GM23338 (cell line): ENCODE measurements around the gene ZPR1. TPM values are rescaled to one million over a fixed set of nuclear protein-coding genes. Genes with fewer than 3 reads are reported as not detected.

ENCODE experiments used
- ATAC-seq: fragments of 200-7000 bp; cut with Tn5 transposase; 3 replicates; pipeline ENCODE4 v1.9.1; 2020
- DNase-seq: peaks from one replicate; pipeline ENCODE4 v3.0.0-alpha.2; 2015; ENCODE audit warnings: low spot score
- H2AFZ ChIP-seq: fragments of 200-600 bp; sonication (generic); 2 replicates; pipeline ENCODE4 v1.8.0; 2016; ENCODE audit warnings: antibody characterized with exemption, mild to moderate bottlenecking, moderate library complexity
- H3F3A ChIP-seq: fragments of 200-600 bp; sonication (generic); replicated peaks from 2 replicates; pipeline ENCODE4 v1.8.0; 2017; ENCODE audit warnings: antibody characterized with exemption, mixed run types, low read depth
- H3K27ac ChIP-seq: fragments of 200-600 bp; sonication (generic); 2 replicates; pipeline ENCODE4 v1.6.1; 2016; ENCODE audit warnings: low read depth
- H3K27me3 ChIP-seq: fragments of 200-600 bp; sonication (generic); 2 replicates; pipeline ENCODE4 v1.8.0; 2016; ENCODE audit warnings: mild to moderate bottlenecking, mixed run types, moderate library complexity; ENCODE audit not compliant: insufficient read depth
- H3K36me3 ChIP-seq: fragments of 200-600 bp; sonication (generic); 2 replicates; pipeline ENCODE4 v1.8.0; 2016; ENCODE audit warnings: mild to moderate bottlenecking; ENCODE audit not compliant: insufficient read depth
- H3K4me1 ChIP-seq: fragments of 200-600 bp; sonication (generic); 2 replicates; pipeline ENCODE4 v1.8.0; 2016; ENCODE audit warnings: mild to moderate bottlenecking, moderate library complexity; ENCODE audit not compliant: insufficient read depth
- H3K4me2 ChIP-seq: fragments of 200-600 bp; sonication (generic); 2 replicates; pipeline ENCODE4 v1.7.1; 2017; ENCODE audit warnings: mixed run types
- H3K4me3 ChIP-seq: fragments of 200-600 bp; sonication (generic); 2 replicates; pipeline ENCODE4 v1.6.1; 2016; ENCODE audit warnings: mixed run types
- H3K79me2 ChIP-seq: fragments of 200-600 bp; sonication (generic); replicated peaks from 2 replicates; pipeline ENCODE4 v1.8.0; 2017; ENCODE audit warnings: mild to moderate bottlenecking; ENCODE audit not compliant: insufficient read depth
- H3K9me2 ChIP-seq: fragments of 200-600 bp; sonication (generic); 2 replicates; pipeline ENCODE4 v1.8.0; 2017; ENCODE audit not compliant: insufficient read depth
- H4K20me1 ChIP-seq: fragments of 200-600 bp; sonication (generic); replicated peaks from 2 replicates; pipeline ENCODE4 v1.8.0; 2017; ENCODE audit warnings: mild to moderate bottlenecking; ENCODE audit not compliant: insufficient read depth
- H3K27ac Mint-ChIP-seq: 2 replicates; pipeline ENCODE4 v1.8.0; 2020; ENCODE audit warnings: inconsistent platforms, mild to moderate bottlenecking, moderate library complexity, mixed read lengths
- H3K27me3 Mint-ChIP-seq: 3 replicates; pipeline ENCODE4 v1.8.0; 2022; ENCODE audit warnings: low read depth, mild to moderate bottlenecking, moderate library complexity, mixed read lengths, inconsistent platforms; ENCODE audit not compliant: insufficient read depth, poor library complexity
- H3K36me3 Mint-ChIP-seq: 3 replicates; pipeline ENCODE4 v1.8.0; 2021; ENCODE audit warnings: low read depth, mild to moderate bottlenecking, inconsistent platforms, moderate library complexity, mixed read lengths
- H3K4me1 Mint-ChIP-seq: 3 replicates; pipeline ENCODE4 v1.8.0; 2020; ENCODE audit warnings: mild to moderate bottlenecking, inconsistent platforms, mixed read lengths
- H3K4me3 Mint-ChIP-seq: 3 replicates; pipeline ENCODE4 v1.8.0; 2021; ENCODE audit warnings: moderate library complexity, mild to moderate bottlenecking, inconsistent platforms, mixed read lengths
- H3K9me3 Mint-ChIP-seq: 3 replicates; pipeline ENCODE4 v1.8.0; 2020; ENCODE audit warnings: moderate library complexity, mild to moderate bottlenecking, inconsistent platforms, mixed read lengths
- CREB1 ChIP-seq: fragments of 250-450 bp; sonication (Bioruptor Pico); IDR thresholded peaks from 2 replicates; pipeline ENCODE4 v1.5.0; 2020; ENCODE audit warnings: low read depth, mild to moderate bottlenecking, moderate library complexity
- EZH2 ChIP-seq: fragments of 200-600 bp; sonication (generic); IDR thresholded peaks from one replicate; pipeline ENCODE4 v1.8.0; 2017; ENCODE audit warnings: antibody characterized with exemption, mild to moderate bottlenecking, low read depth; ENCODE audit not compliant: unreplicated experiment
- EZH2phosphoT487 ChIP-seq: fragments of 200-600 bp; sonication (generic); IDR thresholded peaks from one replicate; pipeline ENCODE4 v1.8.1; 2018; ENCODE audit warnings: antibody characterized with exemption; ENCODE audit not compliant: unreplicated experiment
- JUNB ChIP-seq: IDR thresholded peaks from one replicate; pipeline ENCODE4 v1.6.1; 2016; ENCODE audit warnings: antibody characterized with exemption; ENCODE audit not compliant: unreplicated experiment
- NANOG ChIP-seq: IDR thresholded peaks from 2 replicates; pipeline ENCODE4 v1.6.1; 2016; ENCODE audit warnings: antibody characterized with exemption, borderline replicate concordance
- POLR2AphosphoS5 ChIP-seq: IDR thresholded peaks from 2 replicates; pipeline ENCODE4 v1.6.1; 2016; ENCODE audit warnings: antibody characterized with exemption, low read depth
- STAT1 ChIP-seq: IDR thresholded peaks from one replicate; pipeline ENCODE4 v1.6.1; 2016; ENCODE audit warnings: antibody characterized with exemption; ENCODE audit not compliant: unreplicated experiment
- ZNF114 ChIP-seq: fragments of 250-450 bp; sonication (Bioruptor Pico); IDR thresholded peaks from 2 replicates; pipeline ENCODE4 v1.5.0; 2020; ENCODE audit warnings: mild to moderate bottlenecking, moderate library complexity
- ZNF331 ChIP-seq: fragments of 250-450 bp; sonication (Bioruptor Pico); IDR thresholded peaks from 2 replicates; pipeline ENCODE4 v1.5.0; 2020; ENCODE audit warnings: low read depth, mild to moderate bottlenecking, moderate library complexity
- polyA plus RNA-seq: library from polyadenylated mRNA; unstranded; fragments of >200 nt; fragmentation: Nextera tagmentation; extraction: Ambion mirVana; gene quantifications from 2 replicates; pipeline ENCODE4 v1.2.1, GENCODE V29; 2016
- total RNA-seq: library from RNA; depleted of rRNA; stranded (reverse); fragments of >200 nt; shearing (Covaris generic); gene quantifications from 2 replicates; pipeline ENCODE4 v1.2.3, GENCODE V29; 2014
- TF ChIP-seq, protein P1 (sequence below): IDR thresholded peaks from one replicate; pipeline ENCODE4 v1.6.1; 2018; ENCODE audit warnings: antibody characterized with exemption; ENCODE audit not compliant: unreplicated experiment
- TF ChIP-seq, protein P2 (sequence below): fragments of 250-450 bp; sonication (Bioruptor Pico); IDR thresholded peaks from 2 replicates; pipeline ENCODE4 v1.5.0; 2020; ENCODE audit warnings: mild to moderate bottlenecking, moderate library complexity
- TF ChIP-seq, protein P3 (sequence below): IDR thresholded peaks from 2 replicates; pipeline ENCODE4 v1.6.1; 2016; ENCODE audit warnings: antibody characterized with exemption
- TF ChIP-seq, protein P4 (sequence below), 2 experiments: fragments of 200-600 bp in 1 of 2; sonication (generic) in 1 of 2; conservative IDR thresholded peaks; 2 replicates each; pipeline versions ENCODE4 v1.5.1 to v1.6.1; 2016 to 2017; ENCODE audit warnings: antibody characterized with exemption in 2 of 2, low read depth in 2 of 2, mild to moderate bottlenecking in 2 of 2, moderate library complexity in 1 of 2

ZPR1 gene
- total and polyA plus RNA-seq, 2 experiments from 2014 or later, result 55.4 to 96.7 TPM

DNA sequence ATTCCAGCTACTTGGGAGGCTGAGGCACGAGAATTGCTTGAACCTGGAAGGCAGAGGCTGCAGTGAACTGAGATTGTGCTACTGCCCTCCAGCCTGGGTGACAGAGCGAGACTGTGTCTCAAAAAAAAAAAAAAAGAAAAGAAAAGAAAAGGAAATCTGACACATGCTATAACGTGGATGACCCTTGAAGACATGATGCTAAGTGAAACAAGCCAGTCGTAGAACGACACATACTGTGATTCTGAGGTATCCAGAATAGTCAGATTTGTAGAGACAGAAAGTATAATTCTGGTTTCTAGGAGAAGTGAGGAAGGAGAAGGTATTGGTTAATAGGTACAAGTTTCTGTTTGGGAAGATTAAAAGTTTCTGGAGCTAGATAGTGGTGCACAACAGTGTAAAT is 10.5 kb upstream of the ZPR1 start:
- Histone ChIP-seq H3K36me3 (no peaks in the 10 kb centered on the region), H3K4me3 (no peak overlapping the region), H4K20me1 (no peaks in the 10 kb centered on the region), H3K4me1 (no peaks in the 10 kb centered on the region), H2AFZ (no peak overlapping the region), H3K79me2 (no peaks in the 10 kb centered on the region), H3F3A (no peaks in the 10 kb centered on the region), H3K27ac (no peak overlapping the region), H3K27me3 (no peaks in the 10 kb centered on the region), H3K9me2 (peaks cover 6% of the 10 kb centered on the region; the same call in 1 of the 2 replicates), H3K4me2 (no peak overlapping the region)
- no peaks in the 10 kb centered on the region for H3K36me3 Mint-ChIP-seq
- no peak overlapping the region for H3K27ac Mint-ChIP-seq
- DNase-seq (no peak), ATAC-seq (no peak)
- H3K27me3 Mint-ChIP-seq, result no peaks in the 10 kb centered on the region
- H3K4me3 Mint-ChIP-seq, result no peak overlapping the region
- no peaks in the 10 kb centered on the region for H3K4me1 Mint-ChIP-seq
- TF ChIP-seq JUNB (no peak), EZH2phosphoT487 (no peak), NANOG (no peak), EZH2 (no peak), ZNF114 (CRISPR knock-in tag) (no peak), CREB1 (CRISPR knock-in tag) (no peak), POLR2AphosphoS5 (no peak), STAT1 (no peak), ZNF331 (CRISPR knock-in tag) (no peak)
- TF ChIP-seq, protein P1, sequence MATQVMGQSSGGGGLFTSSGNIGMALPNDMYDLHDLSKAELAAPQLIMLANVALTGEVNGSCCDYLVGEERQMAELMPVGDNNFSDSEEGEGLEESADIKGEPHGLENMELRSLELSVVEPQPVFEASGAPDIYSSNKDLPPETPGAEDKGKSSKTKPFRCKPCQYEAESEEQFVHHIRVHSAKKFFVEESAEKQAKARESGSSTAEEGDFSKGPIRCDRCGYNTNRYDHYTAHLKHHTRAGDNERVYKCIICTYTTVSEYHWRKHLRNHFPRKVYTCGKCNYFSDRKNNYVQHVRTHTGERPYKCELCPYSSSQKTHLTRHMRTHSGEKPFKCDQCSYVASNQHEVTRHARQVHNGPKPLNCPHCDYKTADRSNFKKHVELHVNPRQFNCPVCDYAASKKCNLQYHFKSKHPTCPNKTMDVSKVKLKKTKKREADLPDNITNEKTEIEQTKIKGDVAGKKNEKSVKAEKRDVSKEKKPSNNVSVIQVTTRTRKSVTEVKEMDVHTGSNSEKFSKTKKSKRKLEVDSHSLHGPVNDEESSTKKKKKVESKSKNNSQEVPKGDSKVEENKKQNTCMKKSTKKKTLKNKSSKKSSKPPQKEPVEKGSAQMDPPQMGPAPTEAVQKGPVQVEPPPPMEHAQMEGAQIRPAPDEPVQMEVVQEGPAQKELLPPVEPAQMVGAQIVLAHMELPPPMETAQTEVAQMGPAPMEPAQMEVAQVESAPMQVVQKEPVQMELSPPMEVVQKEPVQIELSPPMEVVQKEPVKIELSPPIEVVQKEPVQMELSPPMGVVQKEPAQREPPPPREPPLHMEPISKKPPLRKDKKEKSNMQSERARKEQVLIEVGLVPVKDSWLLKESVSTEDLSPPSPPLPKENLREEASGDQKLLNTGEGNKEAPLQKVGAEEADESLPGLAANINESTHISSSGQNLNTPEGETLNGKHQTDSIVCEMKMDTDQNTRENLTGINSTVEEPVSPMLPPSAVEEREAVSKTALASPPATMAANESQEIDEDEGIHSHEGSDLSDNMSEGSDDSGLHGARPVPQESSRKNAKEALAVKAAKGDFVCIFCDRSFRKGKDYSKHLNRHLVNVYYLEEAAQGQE, result no peak
- TF ChIP-seq, protein P2, sequence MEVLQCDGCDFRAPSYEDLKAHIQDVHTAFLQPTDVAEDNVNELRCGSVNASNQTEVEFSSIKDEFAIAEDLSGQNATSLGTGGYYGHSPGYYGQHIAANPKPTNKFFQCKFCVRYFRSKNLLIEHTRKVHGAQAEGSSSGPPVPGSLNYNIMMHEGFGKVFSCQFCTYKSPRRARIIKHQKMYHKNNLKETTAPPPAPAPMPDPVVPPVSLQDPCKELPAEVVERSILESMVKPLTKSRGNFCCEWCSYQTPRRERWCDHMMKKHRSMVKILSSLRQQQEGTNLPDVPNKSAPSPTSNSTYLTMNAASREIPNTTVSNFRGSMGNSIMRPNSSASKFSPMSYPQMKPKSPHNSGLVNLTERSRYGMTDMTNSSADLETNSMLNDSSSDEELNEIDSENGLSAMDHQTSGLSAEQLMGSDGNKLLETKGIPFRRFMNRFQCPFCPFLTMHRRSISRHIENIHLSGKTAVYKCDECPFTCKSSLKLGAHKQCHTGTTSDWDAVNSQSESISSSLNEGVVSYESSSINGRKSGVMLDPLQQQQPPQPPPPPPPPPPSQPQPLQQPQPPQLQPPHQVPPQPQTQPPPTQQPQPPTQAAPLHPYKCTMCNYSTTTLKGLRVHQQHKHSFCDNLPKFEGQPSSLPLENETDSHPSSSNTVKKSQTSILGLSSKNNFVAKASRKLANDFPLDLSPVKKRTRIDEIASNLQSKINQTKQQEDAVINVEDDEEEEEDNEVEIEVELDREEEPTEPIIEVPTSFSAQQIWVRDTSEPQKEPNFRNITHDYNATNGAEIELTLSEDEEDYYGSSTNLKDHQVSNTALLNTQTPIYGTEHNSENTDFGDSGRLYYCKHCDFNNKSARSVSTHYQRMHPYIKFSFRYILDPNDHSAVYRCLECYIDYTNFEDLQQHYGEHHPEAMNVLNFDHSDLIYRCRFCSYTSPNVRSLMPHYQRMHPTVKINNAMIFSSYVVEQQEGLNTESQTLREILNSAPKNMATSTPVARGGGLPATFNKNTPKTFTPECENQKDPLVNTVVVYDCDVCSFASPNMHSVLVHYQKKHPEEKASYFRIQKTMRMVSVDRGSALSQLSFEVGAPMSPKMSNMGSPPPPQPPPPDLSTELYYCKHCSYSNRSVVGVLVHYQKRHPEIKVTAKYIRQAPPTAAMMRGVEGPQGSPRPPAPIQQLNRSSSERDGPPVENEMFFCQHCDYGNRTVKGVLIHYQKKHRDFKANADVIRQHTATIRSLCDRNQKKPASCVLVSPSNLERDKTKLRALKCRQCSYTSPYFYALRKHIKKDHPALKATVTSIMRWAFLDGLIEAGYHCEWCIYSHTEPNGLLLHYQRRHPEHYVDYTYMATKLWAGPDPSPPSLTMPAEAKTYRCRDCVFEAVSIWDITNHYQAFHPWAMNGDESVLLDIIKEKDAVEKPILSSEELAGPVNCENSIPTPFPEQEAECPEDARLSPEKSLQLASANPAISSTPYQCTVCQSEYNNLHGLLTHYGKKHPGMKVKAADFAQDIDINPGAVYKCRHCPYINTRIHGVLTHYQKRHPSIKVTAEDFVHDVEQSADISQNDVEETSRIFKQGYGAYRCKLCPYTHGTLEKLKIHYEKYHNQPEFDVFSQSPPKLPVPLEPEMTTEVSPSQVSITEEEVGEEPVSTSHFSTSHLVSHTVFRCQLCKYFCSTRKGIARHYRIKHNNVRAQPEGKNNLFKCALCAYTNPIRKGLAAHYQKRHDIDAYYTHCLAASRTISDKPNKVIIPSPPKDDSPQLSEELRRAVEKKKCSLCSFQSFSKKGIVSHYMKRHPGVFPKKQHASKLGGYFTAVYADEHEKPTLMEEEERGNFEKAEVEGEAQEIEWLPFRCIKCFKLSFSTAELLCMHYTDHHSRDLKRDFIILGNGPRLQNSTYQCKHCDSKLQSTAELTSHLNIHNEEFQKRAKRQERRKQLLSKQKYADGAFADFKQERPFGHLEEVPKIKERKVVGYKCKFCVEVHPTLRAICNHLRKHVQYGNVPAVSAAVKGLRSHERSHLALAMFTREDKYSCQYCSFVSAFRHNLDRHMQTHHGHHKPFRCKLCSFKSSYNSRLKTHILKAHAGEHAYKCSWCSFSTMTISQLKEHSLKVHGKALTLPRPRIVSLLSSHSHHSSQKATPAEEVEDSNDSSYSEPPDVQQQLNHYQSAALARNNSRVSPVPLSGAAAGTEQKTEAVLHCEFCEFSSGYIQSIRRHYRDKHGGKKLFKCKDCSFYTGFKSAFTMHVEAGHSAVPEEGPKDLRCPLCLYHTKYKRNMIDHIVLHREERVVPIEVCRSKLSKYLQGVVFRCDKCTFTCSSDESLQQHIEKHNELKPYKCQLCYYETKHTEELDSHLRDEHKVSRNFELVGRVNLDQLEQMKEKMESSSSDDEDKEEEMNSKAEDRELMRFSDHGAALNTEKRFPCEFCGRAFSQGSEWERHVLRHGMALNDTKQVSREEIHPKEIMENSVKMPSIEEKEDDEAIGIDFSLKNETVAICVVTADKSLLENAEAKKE, result no peak
- TF ChIP-seq, protein P3, sequence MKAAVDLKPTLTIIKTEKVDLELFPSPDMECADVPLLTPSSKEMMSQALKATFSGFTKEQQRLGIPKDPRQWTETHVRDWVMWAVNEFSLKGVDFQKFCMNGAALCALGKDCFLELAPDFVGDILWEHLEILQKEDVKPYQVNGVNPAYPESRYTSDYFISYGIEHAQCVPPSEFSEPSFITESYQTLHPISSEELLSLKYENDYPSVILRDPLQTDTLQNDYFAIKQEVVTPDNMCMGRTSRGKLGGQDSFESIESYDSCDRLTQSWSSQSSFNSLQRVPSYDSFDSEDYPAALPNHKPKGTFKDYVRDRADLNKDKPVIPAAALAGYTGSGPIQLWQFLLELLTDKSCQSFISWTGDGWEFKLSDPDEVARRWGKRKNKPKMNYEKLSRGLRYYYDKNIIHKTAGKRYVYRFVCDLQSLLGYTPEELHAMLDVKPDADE, result no peak
- TF ChIP-seq, protein P4, sequence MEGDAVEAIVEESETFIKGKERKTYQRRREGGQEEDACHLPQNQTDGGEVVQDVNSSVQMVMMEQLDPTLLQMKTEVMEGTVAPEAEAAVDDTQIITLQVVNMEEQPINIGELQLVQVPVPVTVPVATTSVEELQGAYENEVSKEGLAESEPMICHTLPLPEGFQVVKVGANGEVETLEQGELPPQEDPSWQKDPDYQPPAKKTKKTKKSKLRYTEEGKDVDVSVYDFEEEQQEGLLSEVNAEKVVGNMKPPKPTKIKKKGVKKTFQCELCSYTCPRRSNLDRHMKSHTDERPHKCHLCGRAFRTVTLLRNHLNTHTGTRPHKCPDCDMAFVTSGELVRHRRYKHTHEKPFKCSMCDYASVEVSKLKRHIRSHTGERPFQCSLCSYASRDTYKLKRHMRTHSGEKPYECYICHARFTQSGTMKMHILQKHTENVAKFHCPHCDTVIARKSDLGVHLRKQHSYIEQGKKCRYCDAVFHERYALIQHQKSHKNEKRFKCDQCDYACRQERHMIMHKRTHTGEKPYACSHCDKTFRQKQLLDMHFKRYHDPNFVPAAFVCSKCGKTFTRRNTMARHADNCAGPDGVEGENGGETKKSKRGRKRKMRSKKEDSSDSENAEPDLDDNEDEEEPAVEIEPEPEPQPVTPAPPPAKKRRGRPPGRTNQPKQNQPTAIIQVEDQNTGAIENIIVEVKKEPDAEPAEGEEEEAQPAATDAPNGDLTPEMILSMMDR (conservative IDR thresholded peaks at IDR 0.05; ENCODE audit: low read depth in 2 of 2), result no peak
- H3K9me3 Mint-ChIP-seq, result no peaks in the 10 kb centered on the region
